Endodermal cell (in vitro differentiated cells): ENCODE data around the gene PCP2. TPM values are rescaled to one million over a fixed set of nuclear protein-coding genes. Genes with fewer than 3 reads are reported as not detected.

Experiments used
- DNase-seq: peaks from one replicate; pipeline ENCODE4 v3.0.0-alpha.2; 2017
- H3K27ac ChIP-seq: 2 replicates; pipeline ENCODE4 v1.5.1; 2013; ENCODE audit warnings: mild to moderate bottlenecking, low read depth, low read length, moderate library complexity
- H3K27me3 ChIP-seq: 2 replicates; pipeline ENCODE4 v1.6.1; 2013; ENCODE audit warnings: mild to moderate bottlenecking, low read length, moderate library complexity; ENCODE audit not compliant: insufficient read depth, control insufficient read depth, poor library complexity, severe bottlenecking
- H3K36me3 ChIP-seq: 2 replicates; pipeline ENCODE4 v1.7.0; 2013; ENCODE audit warnings: mild to moderate bottlenecking, low read length, moderate library complexity; ENCODE audit not compliant: control insufficient read depth, insufficient read depth
- H3K4me1 ChIP-seq: one replicate; pipeline ENCODE4 v1.7.0; 2013; ENCODE audit warnings: low read length; ENCODE audit not compliant: control insufficient read depth, insufficient read depth
- H3K4me3 ChIP-seq: 2 replicates; pipeline ENCODE4 v1.5.1; 2013; ENCODE audit warnings: mild to moderate bottlenecking, low read length, moderate library complexity
- H3K9ac ChIP-seq: 2 replicates; pipeline ENCODE4 v1.6.1; 2013; ENCODE audit warnings: mild to moderate bottlenecking, low read length, moderate library complexity; ENCODE audit not compliant: poor library complexity, severe bottlenecking; ENCODE audit errors: extremely low read depth
- H3K9me3 ChIP-seq: 2 replicates; pipeline ENCODE4 v1.6.1; 2013; ENCODE audit warnings: mild to moderate bottlenecking, low read length, moderate library complexity; ENCODE audit not compliant: control insufficient read depth
- H3K27ac Mint-ChIP-seq: 2 replicates; pipeline ENCODE4 v1.8.0; 2020; ENCODE audit warnings: mixed read lengths
- H3K27me3 Mint-ChIP-seq: 2 replicates; pipeline ENCODE4 v1.8.0; 2021; ENCODE audit warnings: mild to moderate bottlenecking, mixed read lengths; ENCODE audit not compliant: insufficient read depth
- H3K36me3 Mint-ChIP-seq: 2 replicates; pipeline ENCODE4 v1.8.0; 2020; ENCODE audit warnings: low read depth, mixed read lengths
- H3K4me1 Mint-ChIP-seq: 2 replicates; pipeline ENCODE4 v1.8.0; 2020; ENCODE audit warnings: mixed read lengths
- H3K4me3 Mint-ChIP-seq: 2 replicates; pipeline ENCODE4 v1.8.0; 2020; ENCODE audit warnings: mild to moderate bottlenecking, moderate library complexity, mixed read lengths
- H3K9me3 Mint-ChIP-seq: 2 replicates; pipeline ENCODE4 v1.8.0; 2020; ENCODE audit warnings: mild to moderate bottlenecking, mixed read lengths
- WGBS, 2 experiments: methylation state at CpG; one replicate each; pipeline versions ENCODE4 v1.1.5 to v1.1.7; 2013; ENCODE audit warnings: missing lambda C conversion rate in 2 of 2, mixed read lengths in 1 of 2; ENCODE audit not compliant: insufficient coverage in 1 of 2, insufficient read length in 1 of 2; 5-methylcytosine and 5-hydroxymethylcytosine counted together
- total RNA-seq, 2 donors: library from RNA; stranded (reverse); fragmentation: NEBNext Ultra II Directional in 1 of 2; extraction: Animal tissue kit (Norgen Biotek cat#: 25700) in 1 of 2; gene quantifications; 2 replicates in 1 of 2; 3 replicates in 1 of 2; pipeline ENCODE4 v1.2.1, GENCODE V29; 2021
- TF ChIP-seq, protein P1 (sequence below): fragments of 200-600 bp; sonication (generic); conservative IDR thresholded peaks from 2 replicates; pipeline ENCODE4 v1.5.0; 2021; ENCODE audit warnings: antibody characterized with exemption, mild to moderate bottlenecking

Gene PCP2
- total RNA-seq, 2 donors from 2014 or later: 0.55 TPM; not detected in 1

GRCh38 chr19:7618348-7618747 lies 15.2 kb downstream of the PCP2 start:
- Mint-ChIP-seq H3K27ac (peak overlapping the region; percentile 55), H3K27me3 (no peaks in the 10 kb centered on the region), H3K9me3 (no peaks in the 10 kb centered on the region), H3K36me3 (peaks cover 60% of the 10 kb centered on the region), H3K4me1 (no peaks in the 10 kb centered on the region), H3K4me3 (no peak overlapping the region)
- TF ChIP-seq, protein P1, sequence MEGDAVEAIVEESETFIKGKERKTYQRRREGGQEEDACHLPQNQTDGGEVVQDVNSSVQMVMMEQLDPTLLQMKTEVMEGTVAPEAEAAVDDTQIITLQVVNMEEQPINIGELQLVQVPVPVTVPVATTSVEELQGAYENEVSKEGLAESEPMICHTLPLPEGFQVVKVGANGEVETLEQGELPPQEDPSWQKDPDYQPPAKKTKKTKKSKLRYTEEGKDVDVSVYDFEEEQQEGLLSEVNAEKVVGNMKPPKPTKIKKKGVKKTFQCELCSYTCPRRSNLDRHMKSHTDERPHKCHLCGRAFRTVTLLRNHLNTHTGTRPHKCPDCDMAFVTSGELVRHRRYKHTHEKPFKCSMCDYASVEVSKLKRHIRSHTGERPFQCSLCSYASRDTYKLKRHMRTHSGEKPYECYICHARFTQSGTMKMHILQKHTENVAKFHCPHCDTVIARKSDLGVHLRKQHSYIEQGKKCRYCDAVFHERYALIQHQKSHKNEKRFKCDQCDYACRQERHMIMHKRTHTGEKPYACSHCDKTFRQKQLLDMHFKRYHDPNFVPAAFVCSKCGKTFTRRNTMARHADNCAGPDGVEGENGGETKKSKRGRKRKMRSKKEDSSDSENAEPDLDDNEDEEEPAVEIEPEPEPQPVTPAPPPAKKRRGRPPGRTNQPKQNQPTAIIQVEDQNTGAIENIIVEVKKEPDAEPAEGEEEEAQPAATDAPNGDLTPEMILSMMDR: no peak
- no peak overlapping the region for H3K9ac ChIP-seq
- no peaks in the 10 kb centered on the region for H3K27me3 ChIP-seq
- H3K4me1 ChIP-seq: no peaks in the 10 kb centered on the region
- no peaks in the 10 kb centered on the region for H3K9me3 ChIP-seq
- DNase-seq: no peak
- H3K4me3 ChIP-seq: no peak overlapping the region
- 82 to 90% methylated on average over 2 to 4 of the region's 4 CpGs for WGBS, 2 experiments
- H3K27ac ChIP-seq: no peak overlapping the region
- H3K36me3 ChIP-seq: peaks cover 22% of the 10 kb centered on the region

DNA sequence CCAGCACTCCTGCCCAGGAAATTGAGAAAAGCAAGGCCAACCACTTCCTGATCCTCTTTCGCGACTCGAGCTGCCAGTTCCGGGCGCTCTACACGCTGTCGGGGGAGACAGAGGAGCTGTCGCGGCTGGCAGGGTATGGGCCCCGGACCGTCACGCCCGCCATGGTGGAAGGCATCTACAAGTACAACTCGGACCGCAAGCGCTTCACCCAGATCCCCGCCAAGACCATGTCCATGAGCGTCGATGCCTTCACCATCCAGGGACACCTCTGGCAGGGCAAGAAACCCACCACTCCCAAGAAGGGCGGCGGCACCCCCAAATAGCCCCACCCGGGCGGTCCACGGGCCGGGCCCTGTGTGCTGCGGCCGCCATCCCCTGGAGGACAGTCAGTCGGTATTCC lies 15.8 kb downstream of the PCP2 start:
- Mint-ChIP-seq H3K36me3 (peaks cover 54% of the 10 kb centered on the region), H3K27ac (no peak overlapping the region)
- WGBS, 2 experiments: 94 to 98% methylated on average over 14 to 28 of the region's 28 CpGs

GRCh38 chr19:7617172-7617571 lies 16.3 kb downstream of the PCP2 start:
- 73 to 90% methylated on average over 3 to 12 of the region's 12 CpGs for WGBS, 2 experiments
- H3K36me3 ChIP-seq: peaks cover 13% of the 10 kb centered on the region

More for the DNA sequence above, 15.8 kb downstream of the PCP2 start:
- Histone ChIP-seq H3K4me3 (no peak overlapping the region), H3K36me3 (peaks cover 18% of the 10 kb centered on the region), H3K4me1 (no peaks in the 10 kb centered on the region), H3K9me3 (no peaks in the 10 kb centered on the region), H3K27ac (no peak overlapping the region), H3K9ac (no peak overlapping the region), H3K27me3 (no peaks in the 10 kb centered on the region)
- H3K9me3 Mint-ChIP-seq: no peaks in the 10 kb centered on the region
- TF ChIP-seq, protein P1: no peak
- H3K4me3 Mint-ChIP-seq: no peak overlapping the region
- H3K4me1 Mint-ChIP-seq: no peaks in the 10 kb centered on the region
- no peaks in the 10 kb centered on the region for H3K27me3 Mint-ChIP-seq
- DNase-seq: no peak

More at GRCh38 chr19:7617172-7617571, 16.3 kb downstream of the PCP2 start:
- H3K27me3 Mint-ChIP-seq: no peaks in the 10 kb centered on the region
- H3K9me3 ChIP-seq: no peaks in the 10 kb centered on the region
- H3K9me3 Mint-ChIP-seq: no peaks in the 10 kb centered on the region
- H3K9ac ChIP-seq: no peak overlapping the region
- no peak overlapping the region for H3K27ac ChIP-seq
- DNase-seq: no peak
- H3K36me3 Mint-ChIP-seq: peaks cover 51% of the 10 kb centered on the region
- H3K4me3 ChIP-seq: no peak overlapping the region
- no peaks in the 10 kb centered on the region for H3K4me1 ChIP-seq
- no peak overlapping the region for H3K4me3 Mint-ChIP-seq
- no peaks in the 10 kb centered on the region for H3K4me1 Mint-ChIP-seq
- TF ChIP-seq, protein P1: no peak
- H3K27ac Mint-ChIP-seq: no peak overlapping the region
- no peaks in the 10 kb centered on the region for H3K27me3 ChIP-seq
